Measurements from ENCODE around the gene LMOD1. TPM values are rescaled to one million over a fixed set of nuclear protein-coding genes. Genes with fewer than 3 reads are reported as not detected.
"Not testable (repeated sequence)": the region's sequence is repeated elsewhere in the genome, so short reads cannot be mapped to it uniquely, and the experiment has no call there.

Gene LMOD1
- polyA plus RNA-seq, 1 experiment, result 41.1 TPM

DNA sequence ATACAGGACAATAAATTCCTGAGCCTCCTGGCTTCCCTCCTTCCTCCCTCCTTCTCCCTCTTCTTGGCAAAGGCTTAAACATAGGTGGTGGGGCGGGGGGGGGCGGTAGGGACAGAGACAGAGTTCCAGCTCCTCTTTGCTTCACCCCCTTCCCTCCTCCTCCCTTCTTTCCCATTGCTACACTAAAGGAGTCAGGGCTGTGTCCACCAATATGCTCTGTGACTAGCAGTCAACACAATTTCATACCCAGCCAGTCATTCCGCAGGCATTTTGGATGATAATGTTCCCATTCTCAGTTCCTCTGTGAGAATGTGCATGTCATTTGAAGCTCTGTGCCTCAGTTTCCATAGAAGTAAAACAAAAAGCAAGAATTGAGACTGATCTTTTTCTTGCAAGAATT is 1.7 kb downstream of the LMOD1 start:
- H3K27ac ChIP-seq (ENCODE audit: low read depth, low read length), result no peak overlapping the region
- ChIA-PET POLR2A (interaction anchor here (0.6 to 2.6 kb wide), 4 partner anchors 14 to 49 kb away, joined by 3 to 24 read pairs (median 4); no protein-coding TSS in a partner anchor), CTCF (interaction anchor here (0.6 to 7.0 kb wide), 9 partner anchors 10 to 55 kb away, joined by 3 to 90 read pairs (median 5); no protein-coding TSS in a partner anchor)
- TF ChIP-seq, protein P1, sequence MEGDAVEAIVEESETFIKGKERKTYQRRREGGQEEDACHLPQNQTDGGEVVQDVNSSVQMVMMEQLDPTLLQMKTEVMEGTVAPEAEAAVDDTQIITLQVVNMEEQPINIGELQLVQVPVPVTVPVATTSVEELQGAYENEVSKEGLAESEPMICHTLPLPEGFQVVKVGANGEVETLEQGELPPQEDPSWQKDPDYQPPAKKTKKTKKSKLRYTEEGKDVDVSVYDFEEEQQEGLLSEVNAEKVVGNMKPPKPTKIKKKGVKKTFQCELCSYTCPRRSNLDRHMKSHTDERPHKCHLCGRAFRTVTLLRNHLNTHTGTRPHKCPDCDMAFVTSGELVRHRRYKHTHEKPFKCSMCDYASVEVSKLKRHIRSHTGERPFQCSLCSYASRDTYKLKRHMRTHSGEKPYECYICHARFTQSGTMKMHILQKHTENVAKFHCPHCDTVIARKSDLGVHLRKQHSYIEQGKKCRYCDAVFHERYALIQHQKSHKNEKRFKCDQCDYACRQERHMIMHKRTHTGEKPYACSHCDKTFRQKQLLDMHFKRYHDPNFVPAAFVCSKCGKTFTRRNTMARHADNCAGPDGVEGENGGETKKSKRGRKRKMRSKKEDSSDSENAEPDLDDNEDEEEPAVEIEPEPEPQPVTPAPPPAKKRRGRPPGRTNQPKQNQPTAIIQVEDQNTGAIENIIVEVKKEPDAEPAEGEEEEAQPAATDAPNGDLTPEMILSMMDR (IDR thresholded peaks at IDR 0.05; ENCODE audit: low read depth, low read length), result no peak
- no peak for DNase-seq (ENCODE audit: low read depth, low spot score)
- H3K27me3 ChIP-seq (ENCODE audit: control insufficient read depth, insufficient read depth, low read length), result no peaks in the 10 kb centered on the region
- no peaks in the 10 kb centered on the region for H3K9me3 ChIP-seq (ENCODE audit: control insufficient read depth, insufficient read depth, low read length)
- peak overlapping the region; percentile 98 for H3K4me3 ChIP-seq (ENCODE audit: low read depth, low read length)

DNA sequence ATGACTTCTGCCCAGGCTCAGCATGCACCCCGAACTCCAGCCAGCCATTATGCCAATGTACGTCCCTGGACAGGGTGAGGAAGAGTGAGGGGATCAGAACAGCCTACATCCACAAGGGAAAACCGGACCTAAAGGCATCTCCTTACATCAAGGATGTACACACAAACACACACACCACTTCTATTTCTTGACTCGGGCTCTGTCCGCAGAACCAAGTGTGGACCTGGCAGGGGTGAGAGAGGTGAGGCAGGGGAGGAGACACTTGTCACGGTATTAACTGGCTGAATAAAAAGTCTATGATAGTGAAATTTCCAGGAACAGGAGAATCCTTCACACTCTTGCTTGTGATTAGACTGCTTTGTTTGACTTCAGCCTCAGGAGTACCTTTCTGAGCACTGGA is 2.3 kb downstream of the LMOD1 start:
- Histone ChIP-seq H3K27ac (ENCODE audit: low read depth, low read length) (no peak overlapping the region), H3K9me3 (ENCODE audit: control insufficient read depth, insufficient read depth, low read length) (no peaks in the 10 kb centered on the region), H3K4me3 (ENCODE audit: low read depth, low read length) (peak overlapping the region; percentile 98), H3K27me3 (ENCODE audit: control insufficient read depth, insufficient read depth, low read length) (no peaks in the 10 kb centered on the region)
- CTCF ChIA-PET, result interaction anchor here (1.8 to 7.0 kb wide), 4 partner anchors 10 to 48 kb away, joined by 6 to 90 read pairs (median 9); no protein-coding TSS in a partner anchor
- TF ChIP-seq, protein P1 (IDR thresholded peaks at IDR 0.05; ENCODE audit: low read depth, low read length), result no peak
- POLR2A ChIA-PET, result interaction anchor here (0.9 to 1.1 kb wide), 2 partner anchors 13 to 38 kb away, joined by 3 to 5 read pairs; no protein-coding TSS in a partner anchor
- DNase-seq (ENCODE audit: low read depth, low spot score), result no peak

DNA sequence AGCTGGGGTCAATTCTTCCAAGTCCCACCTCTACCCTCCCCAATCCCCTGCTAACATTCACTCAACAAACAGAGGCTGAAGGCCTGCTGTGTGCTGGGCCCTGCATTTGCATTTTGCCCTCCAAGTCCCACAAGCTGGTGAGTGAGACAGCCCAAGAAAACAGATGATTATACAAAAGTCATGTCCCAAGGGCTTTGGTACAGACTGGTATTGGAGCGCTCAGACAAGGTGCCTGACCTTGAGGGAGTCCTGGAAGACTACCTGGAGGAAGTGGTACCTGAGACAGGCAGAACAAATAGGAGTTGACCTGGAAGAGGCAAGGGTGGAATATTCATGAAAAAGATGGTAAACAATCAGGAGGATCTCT is 4.2 kb downstream of the LMOD1 start:
- ChIA-PET CTCF (interaction anchor here (7.0 kb wide), 1 partner anchor 46 kb away, joined by 90 read pairs; no protein-coding TSS in a partner anchor), POLR2A (interaction anchor here (1.0 to 1.3 kb wide), 2 partner anchors 13 to 38 kb away, joined by 3 read pairs; partner anchors contain the start of gene TIMM17A)
- H3K9me3 ChIP-seq (ENCODE audit: control insufficient read depth, insufficient read depth, low read length), result no peaks in the 10 kb centered on the region
- H3K27ac ChIP-seq (ENCODE audit: low read depth, low read length), result peak overlapping the region; percentile 0
- no peak overlapping the region for H3K4me3 ChIP-seq (ENCODE audit: low read depth, low read length)
- no peak for DNase-seq (ENCODE audit: low read depth, low spot score)
- TF ChIP-seq, protein P1 (IDR thresholded peaks at IDR 0.05; ENCODE audit: low read depth, low read length), result no peak
- H3K27me3 ChIP-seq (ENCODE audit: control insufficient read depth, insufficient read depth, low read length), result no peaks in the 10 kb centered on the region

DNA sequence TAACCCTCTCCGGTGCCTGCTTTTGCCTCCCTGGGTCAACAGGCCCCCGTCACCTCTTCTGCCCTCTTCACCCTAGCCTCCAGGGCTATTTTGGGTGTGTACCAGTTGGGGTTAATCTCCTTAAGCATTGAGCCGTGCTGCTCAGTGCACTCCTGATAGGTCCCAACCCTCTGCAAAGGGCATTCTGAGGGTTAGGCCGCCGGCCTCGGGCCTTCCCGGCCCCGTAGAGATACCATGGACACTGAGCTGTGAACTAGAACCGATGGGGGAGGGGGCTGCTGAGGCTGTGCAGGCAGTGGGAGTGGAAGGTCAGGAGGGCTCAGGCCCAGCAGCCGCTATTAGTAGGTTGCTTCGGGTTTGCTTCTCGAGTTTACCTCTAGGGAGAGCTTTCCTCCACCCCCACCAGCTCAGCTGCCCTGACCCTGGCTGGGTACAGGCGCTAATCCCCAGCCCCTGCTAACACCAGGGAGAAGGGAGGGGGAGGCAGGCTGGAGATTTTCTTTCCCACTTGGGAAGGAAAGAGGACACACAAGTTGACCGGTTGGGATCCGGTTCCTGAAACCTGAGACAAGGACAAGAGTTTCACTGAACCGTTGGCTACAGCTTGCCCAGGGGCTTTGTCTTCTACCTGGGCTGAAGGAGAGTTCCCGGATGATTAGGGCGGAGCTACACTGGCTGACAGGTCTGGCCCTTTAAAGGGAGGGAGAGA is 4.8 kb downstream of the LMOD1 start:
- Histone ChIP-seq H3K9me3 (ENCODE audit: control insufficient read depth, insufficient read depth, low read length) (no peaks in the 10 kb centered on the region), H3K4me3 (ENCODE audit: low read depth, low read length) (peak overlapping the region; percentile 13), H3K27ac (ENCODE audit: low read depth, low read length) (peak overlapping the region; percentile 0), H3K27me3 (ENCODE audit: control insufficient read depth, insufficient read depth, low read length) (no peaks in the 10 kb centered on the region)
- DNase-seq (ENCODE audit: low read depth, low spot score), result no peak
- POLR2A ChIA-PET, result interaction anchor here (0.7 to 1.3 kb wide), 3 partner anchors 12 to 37 kb away, joined by 3 read pairs; partner anchors contain the start of gene TIMM17A
- TF ChIP-seq, protein P1 (IDR thresholded peaks at IDR 0.05; ENCODE audit: low read depth, low read length), result no peak
- CTCF ChIA-PET, result interaction anchor here (7.0 kb wide), 1 partner anchor 45 kb away, joined by 90 read pairs; no protein-coding TSS in a partner anchor

DNA sequence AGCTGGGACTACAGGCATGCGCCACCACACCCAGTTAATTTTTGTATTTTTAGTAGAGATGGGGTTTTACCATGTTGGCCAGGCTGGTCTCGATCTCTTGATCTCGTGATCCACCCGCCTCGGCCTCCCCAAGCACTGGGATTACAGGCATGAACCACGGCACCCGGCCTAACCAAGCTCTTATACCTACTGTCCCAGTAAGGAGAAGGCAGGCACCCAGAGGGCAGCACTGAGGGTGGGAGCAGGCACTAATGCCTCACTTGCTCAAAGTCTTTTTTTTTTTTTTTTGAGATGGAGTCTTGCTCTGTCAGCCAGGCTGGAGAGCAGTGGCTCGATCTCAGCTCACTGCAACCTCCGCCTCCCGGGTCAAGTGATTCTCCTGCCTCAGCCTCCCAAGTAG is 6.0 kb downstream of the LMOD1 start:
- not testable (repeated sequence) for H3K4me3 ChIP-seq (ENCODE audit: low read depth, low read length); DNase-seq (ENCODE audit: low read depth, low spot score); H3K9me3 ChIP-seq (ENCODE audit: control insufficient read depth, insufficient read depth, low read length); H3K27ac ChIP-seq (ENCODE audit: low read depth, low read length); H3K27me3 ChIP-seq (ENCODE audit: control insufficient read depth, insufficient read depth, low read length)
- ChIA-PET POLR2A (interaction anchor here (0.7 kb wide), 1 partner anchor 29 kb away, joined by 3 read pairs; no protein-coding TSS in a partner anchor), CTCF (interaction anchor here (0.7 to 7.0 kb wide), 2 partner anchors 44 to 54 kb away, joined by 3 to 90 read pairs; no protein-coding TSS in a partner anchor)

Data from AG04450 (cell line).